HepG2 (cell line): ENCODE results near the gene HS3ST3A1. TPM values are rescaled to one million over a fixed set of nuclear protein-coding genes. Genes with fewer than 3 reads are reported as not detected.

ENCODE experiments used
- ATAC-seq: fragments of 200-7000 bp; cut with Tn5 transposase; 3 replicates; pipeline ENCODE4 v1.9.1; 2020; ENCODE audit warnings: mild to moderate bottlenecking, moderate library complexity
- BruUV-seq: library from RNA; stranded (reverse); fragments of 400-500 nt; replicated peaks from 2 replicates; lab custom pipeline; 2021; lab: Mats Ljungman, UMichigan
- CTCF ChIA-PET: fragments of 300-600 bp; formaldehyde crosslinking; extraction: SDS; loops from one replicate; lab custom pipeline; 2021; ENCODE audit warnings: low total read pairs, inconsistent platforms, low intra/inter-chr PET ratio; lab: Yijun Ruan, JAX
- POLR2A ChIA-PET: fragments of 350-600 bp; sonication (Branson Sonifier 250); formaldehyde crosslinking; loops from one replicate; lab custom pipeline; 2020; ENCODE audit warnings: antibody characterized with exemption, inconsistent platforms; lab: Yijun Ruan, JAX
- DNase-seq: peaks from one replicate; pipeline ENCODE4 v3.0.0-alpha.2; 2015; ENCODE audit warnings: low spot score
- FAIRE-seq: peaks from 3 replicates; lab custom pipeline; 2011; peaks lifted over from hg19 to GRCh38; lab: Jason Lieb, UNC
- H2AFZ ChIP-seq: one replicate; pipeline ENCODE4 v1.6.1; 2011; ENCODE audit warnings: low read length, inconsistent platforms
- H3K27ac ChIP-seq: fragments of 300-600 bp; 3 replicates; pipeline ENCODE4 v1.8.0; 2011; ENCODE audit warnings: mixed run types, mild to moderate bottlenecking, mixed read lengths, low read length, inconsistent platforms; ENCODE audit not compliant: insufficient read depth; ENCODE audit errors: extremely low read length
- H3K27me3 ChIP-seq, 2 experiments: fragments of 200-600 bp in 1 of 2; 2 replicates in 1 of 2; 3 replicates in 1 of 2; pipeline versions ENCODE4 v1.6.0 to v1.8.0; 2011; ENCODE audit warnings: low read length in 2 of 2, mild to moderate bottlenecking in 2 of 2, moderate library complexity in 2 of 2, inconsistent platforms in 1 of 2; ENCODE audit not compliant: insufficient read depth in 2 of 2, control insufficient read depth in 1 of 2
- H3K36me3 ChIP-seq, 2 experiments: fragments of 200-600 bp in 1 of 2; replicated peaks in 1 of 2; 2 replicates in 1 of 2; 3 replicates in 1 of 2; pipeline versions ENCODE4 v1.5.1 to v1.8.0; 2011; ENCODE audit warnings: low read length in 2 of 2, inconsistent platforms in 1 of 2; ENCODE audit not compliant: insufficient read depth in 2 of 2, control insufficient read depth in 1 of 2
- H3K4me1 ChIP-seq: 2 replicates; pipeline ENCODE4 v1.5.1; 2012; ENCODE audit warnings: low read length, inconsistent platforms; ENCODE audit not compliant: insufficient read depth
- H3K4me2 ChIP-seq: 2 replicates; pipeline ENCODE4 v1.6.0; 2011; ENCODE audit warnings: low read depth, low read length, inconsistent platforms
- H3K4me3 ChIP-seq, 3 experiments: fragments of 200-600 bp in 1 of 3; sonication (generic), shearing (Covaris generic) in 1 of 3; replicated peaks in 1 of 3; 2 replicates each; pipeline ENCODE4 v1.5.1; 2011 to 2016; ENCODE audit warnings: low read length in 3 of 3, inconsistent platforms in 2 of 3, low read depth in 2 of 3, mild to moderate bottlenecking in 2 of 3, control low read depth in 1 of 3, mixed read lengths in 1 of 3; ENCODE audit not compliant: insufficient read depth in 1 of 3
- H3K79me2 ChIP-seq: one replicate; pipeline ENCODE4 v1.6.1; 2011; ENCODE audit warnings: low read length, inconsistent platforms; ENCODE audit not compliant: insufficient read depth
- H3K9ac ChIP-seq: 2 replicates; pipeline ENCODE4 v1.6.0; 2011; ENCODE audit warnings: mild to moderate bottlenecking, low read depth, low read length, inconsistent platforms; ENCODE audit not compliant: insufficient read depth
- H3K9me3 ChIP-seq: 2 replicates; pipeline ENCODE4 v1.5.1; 2012; ENCODE audit warnings: mild to moderate bottlenecking, low read length
- H4K20me1 ChIP-seq: 2 replicates; pipeline ENCODE4 v1.6.0; 2011; ENCODE audit warnings: inconsistent platforms, mild to moderate bottlenecking, low read length, moderate library complexity; ENCODE audit not compliant: insufficient read depth
- DMAP1 ChIP-seq: IDR thresholded peaks from 2 replicates; pipeline ENCODE4 v1.6.1; 2016
- SOX6 ChIP-seq, 2 experiments: fragments of 450-650 bp in 1 of 2; sonication (generic) in 1 of 2; formaldehyde crosslinking in 1 of 2; IDR thresholded peaks; 2 replicates each; pipeline versions ENCODE4 v1.4.0 to v1.6.1; 2017 to 2020; ENCODE audit warnings: antibody characterized with exemption in 1 of 2, mild to moderate bottlenecking in 1 of 2, missing genetic modification reagents in 1 of 2
- ZNF407 ChIP-seq: sonication (generic); formaldehyde crosslinking; IDR thresholded peaks from one replicate; pipeline ENCODE4 v1.5.1; 2020; ENCODE audit warnings: mild to moderate bottlenecking, missing genetic modification reagents; ENCODE audit errors: not compliant biosample characterization
- WGBS: methylation state at CpG from one replicate; pipeline ENCODE4 v1.1.6; 2017; ENCODE audit warnings: low lambda C conversion rate; 5-methylcytosine and 5-hydroxymethylcytosine counted together
- in situ Hi-C: cut with HindIII; loops from 2 replicates; pipeline ENCODE4 v1.10.0; 2017; ENCODE audit warnings: low pct_unique_long_range_greater_than_20kb; ENCODE audit not compliant: extremely low pct_ligation_motif_present
- intact Hi-C: fragments of 100-400 bp; cut with micrococcal nuclease; formaldehyde crosslinking; loops from one replicate; pipeline ENCODE4 v1.10.0; 2022; ENCODE audit not compliant: unreplicated experiment
- polyA plus RNA-seq, 8 experiments: library from polyadenylated mRNA; depleted of rRNA in 3 of 8; stranded (reverse) in 7 of 8; unstranded in 1 of 8; fragments of >200 nt; fragmentation: Illumina TruSeq in 4 of 8; extraction: Trizol in 4 of 8; gene quantifications; 2 replicates each; pipeline versions ENCODE4 v1.2.1 to v1.2.3, GENCODE V29; 2011 to 2016; ENCODE audit warnings: low read depth in 4 of 8, missing spikeins in 1 of 8, mixed read lengths in 1 of 8; ENCODE audit not compliant: insufficient read depth in 1 of 8
- total RNA-seq, 5 experiments: library from RNA; depleted of rRNA; stranded (reverse); fragments of >200 nt; fragmentation: Illumina TruSeq; extraction: Trizol; gene quantifications; 2 replicates each; pipeline ENCODE4 v1.2.3, GENCODE V29; 2016; ENCODE audit warnings: low read depth in 1 of 5
- TF ChIP-seq, protein P1 (sequence below): sonication (generic); formaldehyde crosslinking; IDR thresholded peaks from 2 replicates; pipeline ENCODE4 v1.4.0; 2020; ENCODE audit warnings: missing genetic modification reagents

The HS3ST3A1 gene
- total and polyA plus RNA-seq, 2 of the 13 experiments (the other 11 are each of a cell fraction or from before 2014, with no cell fraction given): 1.3 to 3.5 TPM

DNA sequence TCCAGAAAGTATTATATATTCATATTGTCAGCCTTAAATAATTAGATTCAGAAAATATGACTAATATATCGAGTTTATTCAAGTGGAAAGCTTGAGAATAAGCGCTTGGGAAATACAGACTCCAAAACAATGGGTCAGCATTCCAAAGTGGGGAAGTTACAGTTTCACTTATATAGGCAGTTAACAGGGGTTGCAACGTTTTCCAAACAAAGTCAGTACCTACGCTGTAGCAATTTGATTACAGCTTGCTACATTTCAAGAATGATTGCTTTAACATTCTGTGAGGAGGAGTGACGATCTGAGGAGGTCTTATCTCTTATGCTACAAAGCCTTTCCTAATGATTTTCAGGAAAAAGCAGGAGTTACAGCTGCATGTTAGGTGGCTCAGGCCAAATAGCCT lies 34.2 kb upstream of the HS3ST3A1 start:
- Histone ChIP-seq H2AFZ (no peak overlapping the region), H3K4me1 (no peaks in the 10 kb centered on the region), H3K27ac (no peak overlapping the region), H3K9me3 (no peaks in the 10 kb centered on the region), H3K4me2 (no peak overlapping the region), H3K4me3 (no peak overlapping the region), H3K79me2 (no peaks in the 10 kb centered on the region), H3K27me3 (no peaks in the 10 kb centered on the region; a peak in 2 of 5 replicates), H3K36me3 (no peaks in the 10 kb centered on the region), H3K9ac (no peak overlapping the region), H4K20me1 (no peaks in the 10 kb centered on the region)
- DNase-seq (no peak), ATAC-seq (no peak), FAIRE-seq (no peak)
- TF ChIP-seq DMAP1 (CRISPR knock-in tag) (no peak), SOX6 (IDR thresholded peaks at IDR 0.05) (no peak), SOX6 (CRISPR knock-in tag; IDR thresholded peaks at IDR 0.05) (no peak), ZNF407 (CRISPR knock-in tag) (no peak)
- TF ChIP-seq, protein P1, sequence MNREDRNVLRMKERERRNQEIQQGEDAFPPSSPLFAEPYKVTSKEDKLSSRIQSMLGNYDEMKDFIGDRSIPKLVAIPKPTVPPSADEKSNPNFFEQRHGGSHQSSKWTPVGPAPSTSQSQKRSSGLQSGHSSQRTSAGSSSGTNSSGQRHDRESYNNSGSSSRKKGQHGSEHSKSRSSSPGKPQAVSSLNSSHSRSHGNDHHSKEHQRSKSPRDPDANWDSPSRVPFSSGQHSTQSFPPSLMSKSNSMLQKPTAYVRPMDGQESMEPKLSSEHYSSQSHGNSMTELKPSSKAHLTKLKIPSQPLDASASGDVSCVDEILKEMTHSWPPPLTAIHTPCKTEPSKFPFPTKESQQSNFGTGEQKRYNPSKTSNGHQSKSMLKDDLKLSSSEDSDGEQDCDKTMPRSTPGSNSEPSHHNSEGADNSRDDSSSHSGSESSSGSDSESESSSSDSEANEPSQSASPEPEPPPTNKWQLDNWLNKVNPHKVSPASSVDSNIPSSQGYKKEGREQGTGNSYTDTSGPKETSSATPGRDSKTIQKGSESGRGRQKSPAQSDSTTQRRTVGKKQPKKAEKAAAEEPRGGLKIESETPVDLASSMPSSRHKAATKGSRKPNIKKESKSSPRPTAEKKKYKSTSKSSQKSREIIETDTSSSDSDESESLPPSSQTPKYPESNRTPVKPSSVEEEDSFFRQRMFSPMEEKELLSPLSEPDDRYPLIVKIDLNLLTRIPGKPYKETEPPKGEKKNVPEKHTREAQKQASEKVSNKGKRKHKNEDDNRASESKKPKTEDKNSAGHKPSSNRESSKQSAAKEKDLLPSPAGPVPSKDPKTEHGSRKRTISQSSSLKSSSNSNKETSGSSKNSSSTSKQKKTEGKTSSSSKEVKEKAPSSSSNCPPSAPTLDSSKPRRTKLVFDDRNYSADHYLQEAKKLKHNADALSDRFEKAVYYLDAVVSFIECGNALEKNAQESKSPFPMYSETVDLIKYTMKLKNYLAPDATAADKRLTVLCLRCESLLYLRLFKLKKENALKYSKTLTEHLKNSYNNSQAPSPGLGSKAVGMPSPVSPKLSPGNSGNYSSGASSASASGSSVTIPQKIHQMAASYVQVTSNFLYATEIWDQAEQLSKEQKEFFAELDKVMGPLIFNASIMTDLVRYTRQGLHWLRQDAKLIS: no peak
- CTCF ChIA-PET: no interaction called here
- POLR2A ChIA-PET: no interaction called here
- intact Hi-C loops: no loop called here
- 0% methylated on average over 5 of the region's 5 CpGs for WGBS
- BruUV-seq: no TSS peak
- in situ Hi-C loops: no loop called here
